SK-N-MC (cell line): ENCODE results near the gene ZC3H13.

Experiments
- EZH2 ChIP-seq: fragments of 200-600 bp; sonication (generic); IDR thresholded peaks from one replicate; pipeline ENCODE4 v1.6.1; 2017; ENCODE audit warnings: antibody characterized with exemption
- POLR2AphosphoS5 ChIP-seq: IDR thresholded peaks from 2 replicates; pipeline ENCODE4 v1.6.1; 2012; ENCODE audit warnings: mild to moderate bottlenecking, low read depth, low read length, borderline replicate concordance

- TF ChIP-seq POLR2AphosphoS5 (no peak), EZH2 (no peak)
Observed at GRCh38 chr13:46086985-46087384, 34.4 kb upstream of the ZC3H13 start.
